CD4-positive, alpha-beta T cell treated with Interferon gamma for 1 hour (primary cell): ENCODE measurements around the gene POFUT2.
A peak's percentile ranks its signal among the peaks of the same experiment; 100 is the strongest.
"Not testable (repeated sequence)": the region's sequence is repeated elsewhere in the genome, so short reads cannot be mapped to it uniquely, and the experiment has no call there.

Experiments used
- DNase-seq: peaks from one replicate; pipeline ENCODE4 v3.0.0-alpha.2; 2020

POFUT2 gene

DNA sequence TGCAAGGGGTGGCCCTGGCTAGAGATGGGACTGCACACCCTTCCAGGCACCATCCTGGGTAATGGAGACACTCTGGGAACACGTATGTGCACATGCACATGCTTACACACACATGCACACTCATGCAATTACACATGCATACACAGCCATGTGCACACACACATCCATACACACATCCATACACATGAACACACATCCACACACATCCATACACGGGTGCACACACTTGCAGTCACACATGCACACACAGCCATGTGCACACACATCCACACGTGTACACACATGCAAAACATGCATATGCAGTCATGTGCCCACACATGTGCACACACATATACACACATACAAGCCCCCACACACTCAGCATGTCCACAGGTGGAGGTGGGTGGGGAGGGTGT, 22.3 kb upstream of the POFUT2 start:
- no peak for DNase-seq

DNA sequence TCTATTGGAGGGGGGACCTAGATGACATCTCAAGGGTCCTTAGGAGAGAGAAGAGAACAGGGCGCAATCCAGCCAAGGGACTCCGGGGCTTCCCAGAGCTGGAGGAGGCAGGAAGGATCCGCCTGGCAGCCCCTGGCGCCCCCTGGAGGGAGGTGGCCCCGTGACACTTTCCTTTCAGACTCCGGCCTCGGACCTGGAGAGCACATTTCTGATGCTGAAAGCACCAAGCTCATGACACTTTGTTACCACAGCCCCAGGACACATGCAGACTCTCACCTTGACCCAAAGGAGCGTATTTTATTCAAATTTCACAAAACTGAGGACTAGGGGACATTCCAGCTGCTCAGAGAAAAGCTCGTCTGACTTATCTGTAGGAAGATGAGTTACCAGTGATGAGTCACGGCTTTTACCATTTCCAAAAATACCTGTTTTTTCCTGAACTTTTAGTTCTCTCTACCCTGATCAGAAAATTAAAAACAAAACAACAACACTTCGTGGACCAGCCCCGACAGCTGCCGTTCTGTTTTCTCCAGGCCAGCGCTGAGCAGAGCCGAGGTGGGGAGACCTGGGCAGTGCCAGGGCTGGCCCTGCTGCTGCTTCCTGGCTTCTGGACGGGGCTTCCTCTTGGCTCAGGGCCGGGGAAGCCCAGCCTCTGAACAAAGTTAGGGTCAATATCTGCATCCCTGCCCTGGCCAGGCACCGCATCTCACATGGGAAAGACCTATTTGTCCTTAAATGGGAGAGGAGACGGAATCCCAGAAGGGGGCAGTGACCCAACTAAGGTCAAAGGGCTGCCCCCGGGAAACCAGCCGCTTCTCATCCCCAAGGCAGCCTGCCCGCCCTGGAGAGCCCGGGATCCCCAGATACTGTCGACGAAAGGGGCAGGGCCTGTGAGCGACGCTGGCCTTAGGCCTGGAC, 21.6 kb upstream of the POFUT2 start:
- DNase-seq, result peak; percentile 20

DNA sequence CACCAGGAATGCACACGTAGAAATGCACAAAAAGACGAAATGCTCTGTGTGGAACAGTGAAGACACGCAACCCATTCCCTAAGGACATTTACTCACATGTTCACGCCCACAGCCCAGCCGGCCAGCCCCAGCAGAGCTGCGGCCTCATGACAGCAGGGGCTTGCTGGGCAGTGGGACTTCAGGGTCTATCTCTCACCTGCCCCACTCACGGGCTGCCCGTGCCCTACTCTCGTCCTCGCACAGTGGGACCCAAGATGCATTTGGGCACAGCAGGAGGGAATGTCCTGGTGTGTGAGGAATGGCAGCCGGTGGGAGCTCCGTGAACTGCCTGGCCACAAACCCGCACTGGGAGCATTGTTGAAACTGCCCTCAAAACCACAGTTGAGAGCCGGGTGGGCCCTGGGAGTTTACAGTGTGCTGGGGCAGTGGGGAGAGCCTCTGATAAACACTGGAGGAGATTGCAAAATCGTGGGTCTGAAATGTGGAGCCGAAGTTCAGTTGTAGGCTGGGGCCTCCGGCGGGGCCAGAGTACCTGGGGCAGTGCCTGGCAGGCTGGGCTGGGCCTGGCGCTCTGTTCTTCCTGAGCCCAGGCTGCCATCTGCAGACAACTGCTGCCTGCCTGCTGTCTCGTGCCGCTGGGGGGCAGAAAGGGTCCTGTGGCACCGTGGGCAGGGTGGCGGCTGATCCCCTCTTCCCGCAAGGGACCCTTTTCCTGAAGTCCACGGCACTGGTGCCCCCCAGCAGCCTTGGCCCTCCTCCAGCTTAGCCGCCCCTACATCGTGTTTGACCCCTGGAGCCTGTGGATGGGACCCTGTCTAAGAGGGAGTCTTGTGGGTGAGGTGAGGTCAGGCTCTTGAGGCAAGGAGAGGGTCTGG, 20.7 kb upstream of the POFUT2 start:
- no peak for DNase-seq

DNA sequence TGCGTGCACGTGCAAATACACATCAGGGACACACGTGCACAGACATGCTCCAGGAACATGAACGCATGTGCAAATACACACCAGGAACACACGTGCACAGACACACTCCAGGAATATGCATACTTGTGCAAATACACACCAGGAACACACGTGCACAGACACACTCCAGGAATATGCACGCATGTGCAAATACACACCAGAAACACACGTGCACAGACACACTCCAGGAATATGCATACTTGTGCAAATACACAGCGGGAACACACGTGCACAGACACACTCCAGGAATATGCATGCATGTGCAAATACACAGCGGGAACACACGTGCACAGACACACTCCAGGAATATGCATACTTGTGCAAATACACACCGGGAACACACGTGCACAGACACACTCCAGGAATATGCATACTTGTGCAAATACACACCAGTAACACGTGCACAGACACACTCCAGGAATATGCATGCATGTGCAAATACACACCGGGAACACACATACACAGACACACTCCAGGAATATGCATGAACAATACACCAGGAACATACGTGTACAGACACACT, 20.0 kb upstream of the POFUT2 start:
- DNase-seq, result not testable (repeated sequence)

DNA sequence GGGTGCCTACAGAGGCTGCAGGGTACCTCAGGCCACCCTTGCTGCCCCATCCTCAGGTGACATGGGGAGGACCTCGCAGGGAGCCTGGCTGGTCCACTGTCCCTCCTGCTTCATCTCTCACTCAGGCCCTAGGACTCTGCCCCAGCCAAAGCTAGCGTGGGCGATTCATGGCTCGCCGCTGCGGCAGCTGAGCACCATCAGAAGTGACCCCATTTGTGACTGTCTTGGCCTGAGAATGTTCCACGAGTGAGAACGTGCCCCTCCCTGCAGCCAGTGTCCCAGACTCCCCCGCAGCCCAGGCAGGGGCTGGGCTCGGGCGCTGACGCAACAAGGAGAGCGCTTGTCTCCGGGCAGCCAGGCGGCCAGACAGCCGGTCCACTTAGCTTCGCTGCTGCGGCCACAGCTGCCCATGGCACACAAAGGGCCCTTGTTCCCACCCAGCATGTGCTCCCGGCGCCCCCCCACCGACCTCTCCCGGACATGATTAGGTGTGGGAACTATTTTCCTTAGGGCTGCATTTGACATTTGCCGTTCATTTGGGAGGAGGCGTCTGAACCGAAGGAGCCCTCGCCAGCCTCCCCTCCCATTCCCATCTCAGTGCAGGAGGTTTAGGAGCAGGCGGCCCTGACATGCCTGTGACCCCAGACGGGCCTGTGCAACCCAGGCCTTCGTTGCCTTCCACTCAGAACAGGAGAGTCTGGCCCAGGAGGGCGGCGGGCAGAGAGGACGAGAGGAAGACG, 19.3 kb upstream of the POFUT2 start:
- no peak for DNase-seq

DNA sequence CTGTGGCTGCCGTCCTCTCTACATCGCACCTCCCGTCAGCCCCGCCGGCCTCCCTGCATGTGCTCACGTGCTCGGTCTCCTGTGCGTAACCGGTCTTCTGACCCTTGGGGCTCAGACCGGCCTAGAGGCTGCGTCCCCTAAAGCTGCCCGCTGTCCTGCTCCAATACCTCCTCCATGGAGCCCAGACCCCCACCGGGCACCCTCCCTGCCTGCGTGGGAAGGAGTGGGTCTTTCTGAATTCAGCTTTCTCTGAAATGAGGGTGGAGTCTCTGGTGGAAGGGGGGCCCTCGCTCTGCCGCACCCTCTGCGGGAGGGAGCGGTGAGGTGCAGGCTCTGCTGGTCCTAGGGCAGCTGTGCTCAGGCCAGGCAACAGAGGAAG, 18.7 kb upstream of the POFUT2 start:
- DNase-seq, result no peak

DNA sequence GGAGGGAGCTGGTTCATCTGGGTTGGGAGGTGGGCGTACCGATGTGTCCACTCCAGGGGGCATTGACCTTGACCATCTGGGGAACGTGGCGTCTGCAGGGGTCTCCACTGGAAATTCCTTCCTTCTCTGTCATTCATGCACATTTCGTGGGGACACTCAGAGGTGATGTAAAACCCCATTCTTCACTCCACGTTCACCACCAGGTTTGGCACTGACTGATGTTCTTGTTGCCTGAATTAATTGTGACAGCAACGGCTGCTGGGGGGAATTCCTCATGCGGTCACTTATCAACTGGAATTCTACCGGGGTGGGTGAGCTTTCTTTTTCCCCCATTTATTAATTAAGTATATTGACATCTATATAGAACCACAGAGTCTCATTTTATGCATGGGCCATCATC, 18.1 kb upstream of the POFUT2 start:
- DNase-seq, result no peak

DNA sequence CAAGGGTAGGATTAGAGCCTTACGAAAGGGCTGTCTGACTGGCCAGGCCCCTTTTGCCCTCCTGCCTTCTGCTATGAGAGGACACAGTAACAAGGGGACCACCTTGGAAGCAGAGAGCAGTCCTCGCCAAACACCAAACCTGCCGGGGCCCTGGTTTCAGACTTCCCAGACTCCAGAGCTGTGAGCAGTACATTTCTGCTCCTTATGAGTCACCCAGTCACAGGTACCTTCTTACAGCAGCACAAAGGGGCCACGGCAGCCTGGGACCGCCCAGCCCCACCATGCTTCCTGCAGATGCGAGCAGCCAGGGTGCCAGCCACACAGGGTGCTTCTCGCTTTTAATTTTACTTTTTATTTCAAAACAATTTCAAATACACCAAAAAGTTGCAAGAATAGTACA, 17.2 kb upstream of the POFUT2 start:
- DNase-seq, result no peak

DNA sequence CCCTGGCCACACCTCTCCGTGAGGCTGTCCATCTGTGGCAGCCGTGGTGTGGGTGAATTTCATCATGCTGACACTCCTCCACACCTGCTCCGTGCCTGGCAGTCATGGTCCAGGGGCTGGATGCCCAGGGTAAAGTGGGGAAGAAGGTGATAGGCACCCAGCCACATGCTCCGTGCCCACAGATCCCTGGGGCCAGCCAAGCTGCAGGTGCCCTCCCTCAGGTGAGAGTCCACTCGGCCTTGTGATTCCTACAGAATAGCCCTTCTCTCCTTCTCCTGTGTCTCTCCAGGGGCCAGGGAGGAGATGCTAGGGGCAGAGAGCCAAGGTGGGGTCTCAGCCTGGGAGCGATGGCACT, 16.8 kb upstream of the POFUT2 start:
- no peak for DNase-seq

DNA sequence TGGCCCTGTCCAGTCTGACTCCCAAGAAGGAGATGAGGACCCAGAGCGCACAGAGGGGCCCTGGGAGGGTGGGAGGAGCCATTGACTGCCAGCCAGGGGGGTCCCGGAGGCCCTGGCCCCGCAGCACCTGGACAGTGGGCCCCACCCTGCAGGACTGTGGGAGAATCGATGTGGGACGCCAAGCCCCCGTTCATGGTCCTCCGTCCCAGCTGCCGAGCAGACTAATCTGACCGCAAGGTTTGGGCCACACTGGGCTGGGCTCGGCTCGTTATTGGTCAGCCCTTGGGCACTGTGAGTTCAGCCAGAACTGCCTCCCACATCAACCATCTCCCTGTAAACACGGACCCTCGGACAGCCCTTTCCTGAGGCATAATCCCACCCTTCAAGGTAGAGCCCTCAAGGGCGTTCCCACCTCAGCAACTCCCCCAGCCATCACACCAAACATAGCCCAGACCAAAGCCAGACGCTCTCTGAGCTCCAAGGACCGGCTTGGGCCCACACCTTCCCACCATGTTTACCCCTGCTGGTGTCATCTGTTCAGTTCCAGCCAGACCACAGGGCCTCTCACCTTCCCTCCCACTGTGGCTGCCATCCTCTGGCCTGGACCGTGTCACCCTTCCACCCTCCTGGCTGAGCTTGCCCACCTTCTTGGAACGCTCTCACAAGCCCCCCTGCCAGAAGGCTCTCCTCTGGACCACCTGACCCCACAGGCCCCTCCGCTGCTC, 16.2 kb upstream of the POFUT2 start:
- DNase-seq, result no peak

DNA sequence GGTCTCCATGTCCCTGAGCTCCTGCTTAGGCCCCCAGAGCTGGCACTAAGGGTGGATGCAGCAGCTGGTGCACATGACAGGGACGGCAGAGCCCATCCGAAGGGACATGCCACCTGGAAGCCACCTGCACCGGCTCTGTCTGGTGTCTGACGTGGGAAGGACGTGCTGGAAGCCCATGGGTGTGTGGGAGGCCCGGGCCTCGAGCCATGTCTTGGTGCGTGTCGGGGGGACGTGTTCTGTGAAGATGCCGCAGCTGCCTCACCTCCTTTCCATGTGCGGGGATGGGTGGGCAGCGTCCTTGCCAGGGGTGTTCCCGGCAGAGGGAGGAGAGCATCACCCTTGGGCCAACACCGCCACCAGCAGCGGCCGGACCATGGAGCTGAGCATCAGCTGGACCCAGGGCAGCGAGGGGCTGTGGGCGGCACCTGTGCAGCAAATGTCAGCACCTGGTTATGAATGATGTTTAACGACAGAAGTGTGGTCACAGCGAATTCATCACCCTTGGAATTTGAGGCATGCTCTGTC, 15.5 kb upstream of the POFUT2 start:
- no peak for DNase-seq

DNA sequence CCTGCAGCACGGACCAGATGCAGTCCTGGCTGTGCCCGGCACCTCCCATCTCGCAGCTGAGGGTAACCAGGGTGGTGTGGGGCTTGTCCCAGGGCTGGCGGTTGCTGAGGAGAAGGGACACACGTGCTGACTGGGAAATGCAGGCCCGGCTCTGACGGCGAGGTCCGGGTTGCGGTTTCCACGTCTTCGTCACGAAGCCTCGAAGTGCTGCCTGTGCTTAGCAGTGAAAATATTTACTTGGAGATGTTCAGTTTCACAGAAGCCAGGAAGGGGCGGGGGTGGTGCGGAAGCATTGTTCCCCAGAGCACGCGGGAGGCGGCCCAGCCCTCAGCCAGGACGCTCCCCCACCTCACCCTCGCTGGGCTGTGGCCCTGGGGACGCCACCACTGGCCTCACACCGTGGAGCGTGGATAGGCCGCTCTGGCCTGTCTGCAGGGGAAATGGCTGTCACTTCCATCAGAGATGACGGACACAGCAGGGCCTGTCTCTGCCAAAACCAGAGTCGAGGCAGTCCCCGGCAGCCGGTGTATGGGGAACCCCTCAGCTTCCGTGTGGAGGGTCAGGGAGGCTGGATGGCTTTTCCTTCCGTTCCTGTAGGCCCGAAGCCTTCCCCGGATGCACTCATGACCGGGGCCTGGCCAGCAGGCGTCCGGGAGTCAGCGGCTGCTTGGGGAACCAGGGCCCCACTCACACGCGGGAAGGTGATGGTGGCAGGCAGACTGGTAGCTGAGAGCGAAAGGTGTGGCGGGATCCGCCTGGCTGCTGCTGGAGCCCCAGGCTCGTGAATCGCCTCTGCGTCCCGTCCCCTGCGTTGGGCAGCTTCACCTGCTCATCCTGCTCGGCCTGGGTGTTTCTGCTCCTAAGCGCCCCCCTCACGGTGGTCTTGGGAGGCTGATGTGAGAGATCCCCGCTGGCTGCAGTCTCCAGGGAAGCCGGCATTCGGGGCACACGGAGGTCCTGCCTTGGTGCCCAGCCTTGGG, 14.7 kb upstream of the POFUT2 start:
- DNase-seq, result peak; percentile 69

DNA sequence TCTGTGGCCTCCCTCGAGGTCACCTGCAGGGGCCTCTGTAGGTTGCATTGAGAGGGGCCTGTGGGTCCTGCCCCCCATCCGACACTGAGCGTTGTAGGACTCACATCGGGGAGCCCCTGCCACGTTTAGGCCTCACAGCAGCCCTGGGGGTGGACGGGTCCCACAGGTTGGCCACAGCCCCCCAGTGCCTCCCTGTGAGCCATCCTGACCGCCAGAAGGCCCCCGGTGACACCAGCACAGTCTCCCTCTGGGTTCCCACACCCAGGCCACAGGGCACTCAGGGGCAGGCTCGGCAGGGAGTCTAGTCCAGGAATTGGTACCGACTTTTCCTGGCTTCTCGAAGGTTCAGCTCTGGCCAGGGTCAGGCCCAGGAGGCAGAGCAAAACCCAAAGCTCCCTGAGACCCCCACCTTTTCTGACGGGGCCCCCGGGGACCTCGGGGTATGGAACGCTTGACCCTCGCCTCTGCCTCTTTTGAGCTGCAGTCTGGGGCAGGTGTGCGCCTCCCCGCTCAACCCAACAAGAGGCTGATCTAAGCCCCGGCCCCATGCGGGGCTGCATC, 13.9 kb upstream of the POFUT2 start:
- DNase-seq, result no peak

DNA sequence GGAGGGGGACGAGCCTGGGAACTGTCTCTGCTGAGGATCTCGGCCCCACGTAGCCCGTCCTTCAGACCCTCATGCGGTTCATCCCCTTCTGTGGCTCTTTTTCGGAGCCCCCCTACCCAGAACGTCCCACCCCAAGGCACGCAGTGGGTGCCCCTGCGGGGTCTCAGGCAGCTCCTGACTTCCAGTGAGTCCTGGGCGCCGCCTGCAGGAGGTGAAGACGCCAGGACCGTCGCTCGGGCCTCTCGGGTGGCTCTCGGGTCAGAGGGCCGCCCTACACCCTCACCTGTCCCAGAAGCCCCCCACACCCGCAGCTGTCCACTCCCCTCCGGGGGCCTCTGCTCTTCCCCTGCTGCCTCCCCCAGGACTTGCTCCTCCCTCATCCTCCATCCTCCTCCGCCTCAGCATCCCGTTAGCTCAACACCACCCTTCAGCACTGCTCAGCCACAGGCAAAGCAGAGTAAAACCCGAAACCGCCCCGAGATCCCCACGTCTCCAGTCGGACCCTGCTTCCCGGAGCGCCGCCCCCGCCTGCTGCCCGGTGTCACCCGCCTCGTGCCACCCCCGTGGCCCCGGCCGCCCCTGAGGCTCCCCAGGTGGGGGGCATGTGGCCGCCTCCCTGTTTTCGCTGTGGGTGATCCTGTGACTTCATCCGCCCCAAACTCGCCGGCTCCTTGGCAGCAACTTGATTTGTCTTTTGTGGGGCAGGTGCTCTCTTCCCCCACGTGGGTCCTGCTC, 13.3 kb upstream of the POFUT2 start:
- no peak for DNase-seq

DNA sequence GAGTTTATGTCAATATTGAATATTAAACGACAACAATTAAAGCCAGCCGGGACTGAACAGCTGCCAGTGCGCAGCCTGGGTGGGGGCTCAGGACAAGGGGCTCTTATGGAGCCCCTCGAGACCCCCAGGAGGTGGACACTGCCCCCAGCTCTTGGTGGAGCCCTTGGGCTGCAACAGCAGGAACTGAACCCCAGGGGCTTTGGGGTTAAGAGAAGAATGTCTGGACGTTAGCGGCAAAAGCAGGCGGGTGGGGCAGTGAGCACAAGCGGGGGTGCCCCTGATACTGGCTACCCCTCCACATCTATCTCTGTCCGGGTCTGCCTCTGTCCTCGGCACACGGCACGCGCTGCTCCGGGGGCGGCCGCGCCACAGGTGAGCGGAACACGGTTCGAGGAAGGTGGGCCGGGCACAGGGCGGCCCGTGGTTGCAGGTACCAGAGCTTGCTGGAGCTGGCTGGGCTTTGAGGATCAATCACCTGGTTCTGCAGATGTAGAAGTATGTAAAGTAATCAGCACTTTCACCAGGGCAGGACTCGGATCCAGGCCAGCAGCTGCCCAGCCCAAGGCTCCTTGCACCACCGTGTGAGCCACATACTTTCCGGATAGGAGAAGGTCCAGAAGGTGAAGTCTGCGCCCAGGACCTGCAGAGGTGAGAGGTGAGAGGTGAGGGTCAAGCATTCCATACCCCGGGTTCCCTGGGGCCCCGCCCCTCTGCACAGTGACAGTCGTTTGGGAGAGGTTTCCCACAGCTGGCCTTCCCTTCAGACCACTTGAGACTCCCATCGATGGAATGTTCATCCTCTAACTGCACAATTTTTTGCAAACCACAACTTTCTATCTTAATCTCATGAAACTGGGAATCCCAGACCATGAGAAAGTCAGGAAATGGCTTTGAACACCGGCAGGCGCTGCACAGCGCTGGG, 12.4 kb upstream of the POFUT2 start:
- DNase-seq, result no peak

DNA sequence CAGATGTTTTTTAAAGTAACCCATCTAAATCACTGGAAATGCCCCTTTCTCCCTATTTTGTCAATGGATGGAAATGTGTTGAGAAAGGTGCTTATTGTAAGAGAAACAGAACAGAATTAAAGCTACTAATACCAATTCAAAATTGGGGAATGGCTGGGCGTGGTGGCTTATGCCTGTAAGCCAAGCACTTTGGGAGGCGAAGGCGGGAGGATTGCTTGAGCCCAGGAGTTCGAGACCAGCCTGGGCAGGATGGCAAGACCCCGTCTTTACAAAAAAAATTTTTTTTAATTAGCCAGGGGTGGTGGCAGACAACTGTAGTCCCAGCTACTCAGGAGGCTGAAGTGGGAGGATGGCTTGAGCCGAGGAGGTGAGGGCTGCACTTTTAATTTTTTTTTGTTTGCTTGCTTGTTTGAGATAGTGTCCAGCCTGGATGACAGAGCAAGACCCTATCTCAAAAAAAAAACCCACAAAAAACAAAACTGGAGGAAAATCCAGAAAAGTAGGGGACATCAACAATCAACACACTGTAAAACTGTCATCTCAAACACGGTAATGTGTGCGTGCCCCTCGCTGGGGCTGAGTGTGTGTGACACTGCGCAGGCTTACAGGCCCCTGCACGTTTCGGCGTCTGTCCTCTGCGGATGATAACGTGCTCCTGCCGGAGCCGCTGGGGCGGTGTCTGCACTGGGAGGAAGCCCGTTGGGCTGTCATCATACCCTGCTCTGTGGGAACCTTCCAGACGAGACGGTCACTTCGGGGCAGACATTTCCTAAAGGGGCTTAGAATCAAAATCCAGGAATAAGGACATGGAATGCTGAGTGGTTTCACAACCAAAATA, 11.6 kb upstream of the POFUT2 start:
- no peak for DNase-seq

DNA sequence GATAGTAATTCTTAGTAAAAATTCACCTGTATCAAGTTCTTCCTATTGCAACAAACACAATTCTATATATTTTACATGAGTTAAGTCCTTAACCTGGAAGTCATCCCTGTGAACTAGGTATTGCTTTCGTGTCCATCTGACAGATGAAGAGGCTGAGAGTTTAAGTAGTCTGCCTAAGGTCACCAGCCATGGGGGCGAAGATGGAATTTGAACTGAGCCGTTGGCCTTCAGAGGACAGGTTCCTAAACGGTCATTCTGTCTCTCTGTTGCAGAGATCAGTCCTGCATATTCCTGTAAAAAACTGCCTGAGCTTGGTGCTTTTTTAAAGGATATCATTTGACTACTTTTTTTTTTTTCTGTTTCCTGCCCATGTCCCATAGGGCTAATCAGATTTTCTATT, 10.2 kb upstream of the POFUT2 start:
- DNase-seq, result no peak

DNA sequence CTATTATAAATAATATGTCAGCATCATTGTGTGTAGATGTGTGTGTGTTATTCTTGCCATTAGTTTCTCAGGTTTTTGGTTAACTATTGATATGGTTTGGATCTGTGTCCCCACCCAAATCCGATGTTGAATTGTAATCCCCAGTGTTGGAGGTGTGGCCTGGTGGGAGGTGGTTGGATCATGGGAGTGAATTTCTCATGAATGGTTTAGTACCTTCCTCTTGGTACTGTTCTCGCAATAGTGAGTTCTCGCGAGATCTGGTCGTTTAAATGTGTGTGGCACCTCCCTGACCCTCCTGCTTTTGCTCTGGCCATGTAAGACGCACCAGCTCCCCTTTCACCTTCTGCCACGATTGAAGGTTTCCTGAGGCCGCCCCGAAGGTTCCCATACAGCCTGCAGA, 9.6 kb upstream of the POFUT2 start:
- DNase-seq, result no peak
